Measurements from ENCODE around the gene TMEM35A. TPM values are rescaled to one million over a fixed set of nuclear protein-coding genes. Genes with fewer than 3 reads are reported as not detected.

TMEM35A gene, protein sequence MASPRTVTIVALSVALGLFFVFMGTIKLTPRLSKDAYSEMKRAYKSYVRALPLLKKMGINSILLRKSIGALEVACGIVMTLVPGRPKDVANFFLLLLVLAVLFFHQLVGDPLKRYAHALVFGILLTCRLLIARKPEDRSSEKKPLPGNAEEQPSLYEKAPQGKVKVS
- total RNA-seq: not detected in 2 replicates

GRCh38 chrX:101078716-101079598, at the start of gene TMEM35A:
TSS of gene TMEM35A (plus strand) at chrX:101078879. CDS start at chrX:101079003, 124 bp downstream.

GRCh38 chrX:101051549-101052302, 27.0 kb upstream of the TMEM35A start, which contains the start of gene TRMT2B:
TSS of gene TRMT2B (minus strand) at chrX:101052111. CDS start at chrX:101042289, 9,822 bp downstream.

GRCh38 chrX:101097546-101098453, 19.1 kb downstream of the TMEM35A start, which contains the start of gene CENPI:
TSS of gene CENPI (plus strand) at chrX:101098204. CDS start at chrX:101101071, 2,867 bp downstream.

Other genes starting within 250 kb of the TMEM35A start
- 0.21 TPM in 1 of 2 replicates, not detected in the other for gene NOX1, start 204.5 kb upstream of the TMEM35A start, total RNA-seq
- gene XKRX, start 150.0 kb upstream of the TMEM35A start, total RNA-seq: 0.24 and 1.1 TPM in 2 replicates
- gene ARL13A, start 109.2 kb upstream of the TMEM35A start, total RNA-seq: not detected in 2 replicates
- gene TRMT2B, start 26.8 kb upstream of the TMEM35A start, total RNA-seq: 7.5 and 10.8 TPM in 2 replicates
- gene CENPI, start 19.3 kb downstream of the TMEM35A start, total RNA-seq: 1.7 and 3.9 TPM in 2 replicates
- gene DRP2, start 140.9 kb downstream of the TMEM35A start, total RNA-seq: under 0.01 TPM in 2 replicates
- gene TAF7L, start 212.5 kb downstream of the TMEM35A start, total RNA-seq: 0.21 and 0.24 TPM in 2 replicates